Measurements from ENCODE around the gene ZDHHC7. TPM values are rescaled to one million over a fixed set of nuclear protein-coding genes. Genes with fewer than 3 reads are reported as not detected.

Gene ZDHHC7
- total RNA-seq, 1 donor from 2014 or later = 67.3 TPM

DNA sequence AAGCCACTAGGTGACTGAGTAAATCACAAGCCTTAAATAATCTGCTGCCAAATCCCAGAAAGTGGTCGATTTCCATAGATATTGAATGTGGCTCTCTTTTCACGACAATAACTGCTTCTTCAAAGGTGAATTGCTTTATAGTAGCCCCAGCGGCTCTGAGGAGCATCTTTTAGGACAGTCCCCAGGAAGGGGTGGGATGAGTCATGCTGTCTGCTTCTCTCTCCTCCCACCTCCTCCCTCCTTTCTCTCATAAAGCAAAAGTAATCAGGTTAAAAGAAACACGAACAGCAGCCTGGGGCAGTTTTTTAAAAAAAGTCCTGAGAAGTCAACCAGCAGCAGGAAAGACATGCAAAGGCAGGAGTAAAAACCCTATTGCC is 18.1 kb upstream of the ZDHHC7 start:
- Mint-ChIP-seq H3K4me1 (ENCODE audit: low read depth) (peaks cover 18% of the 10 kb centered on the region), H3K9me3 (ENCODE audit: low read depth) (no peaks in the 10 kb centered on the region), H3K36me3 (ENCODE audit: insufficient read depth) (peaks cover 6% of the 10 kb centered on the region), H3K27me3 (peaks cover 9% of the 10 kb centered on the region), H3K4me3 (ENCODE audit: low read depth) (peak overlapping the region; percentile 77), H3K27ac (no peak overlapping the region)
- TF ChIP-seq, protein P1, sequence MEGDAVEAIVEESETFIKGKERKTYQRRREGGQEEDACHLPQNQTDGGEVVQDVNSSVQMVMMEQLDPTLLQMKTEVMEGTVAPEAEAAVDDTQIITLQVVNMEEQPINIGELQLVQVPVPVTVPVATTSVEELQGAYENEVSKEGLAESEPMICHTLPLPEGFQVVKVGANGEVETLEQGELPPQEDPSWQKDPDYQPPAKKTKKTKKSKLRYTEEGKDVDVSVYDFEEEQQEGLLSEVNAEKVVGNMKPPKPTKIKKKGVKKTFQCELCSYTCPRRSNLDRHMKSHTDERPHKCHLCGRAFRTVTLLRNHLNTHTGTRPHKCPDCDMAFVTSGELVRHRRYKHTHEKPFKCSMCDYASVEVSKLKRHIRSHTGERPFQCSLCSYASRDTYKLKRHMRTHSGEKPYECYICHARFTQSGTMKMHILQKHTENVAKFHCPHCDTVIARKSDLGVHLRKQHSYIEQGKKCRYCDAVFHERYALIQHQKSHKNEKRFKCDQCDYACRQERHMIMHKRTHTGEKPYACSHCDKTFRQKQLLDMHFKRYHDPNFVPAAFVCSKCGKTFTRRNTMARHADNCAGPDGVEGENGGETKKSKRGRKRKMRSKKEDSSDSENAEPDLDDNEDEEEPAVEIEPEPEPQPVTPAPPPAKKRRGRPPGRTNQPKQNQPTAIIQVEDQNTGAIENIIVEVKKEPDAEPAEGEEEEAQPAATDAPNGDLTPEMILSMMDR (IDR thresholded peaks at IDR 0.05; ENCODE audit: unreplicated experiment) = no peak
- no peak for DNase-seq (ENCODE audit: low spot score, unreplicated experiment)

DNA sequence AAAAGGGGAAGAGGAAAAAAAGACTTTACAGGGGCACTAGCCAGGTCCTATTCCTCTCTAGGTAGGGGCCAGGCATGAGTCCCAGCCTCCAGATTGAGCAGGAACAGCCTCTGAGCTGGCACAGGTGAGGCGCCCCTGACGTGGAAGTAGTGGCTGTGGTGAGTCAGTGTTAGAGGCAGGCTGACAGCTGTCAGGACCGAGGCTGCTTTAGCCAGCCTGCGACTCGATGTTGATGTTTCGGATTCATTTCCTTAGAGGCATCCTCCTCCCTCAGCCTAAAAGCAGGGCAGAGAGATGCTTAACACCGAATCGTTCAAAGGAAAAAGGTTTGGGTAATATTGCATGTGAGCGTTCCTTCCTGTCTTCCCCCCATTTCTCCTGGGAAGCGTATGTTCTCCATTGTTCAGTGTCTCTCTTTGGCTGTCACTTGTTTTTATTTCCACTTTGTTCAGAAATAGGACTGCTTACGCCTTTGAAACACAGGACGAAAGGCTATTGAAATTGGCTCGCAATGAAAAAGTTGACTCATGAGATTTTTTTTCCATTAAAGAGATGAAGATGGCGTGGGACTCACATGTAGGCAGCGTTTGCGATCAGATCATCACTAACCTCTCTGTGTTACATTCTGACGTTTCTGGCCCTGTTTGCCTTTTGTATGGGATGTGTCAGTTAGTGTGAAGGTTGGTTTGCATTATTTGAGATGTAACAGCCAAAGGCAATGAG is 17.5 kb upstream of the ZDHHC7 start:
- TF ChIP-seq, protein P1 (IDR thresholded peaks at IDR 0.05; ENCODE audit: unreplicated experiment) = no peak
- peak overlapping the region; percentile 91 for H3K27ac Mint-ChIP-seq
- peak overlapping the region; percentile 77 for H3K4me3 Mint-ChIP-seq (ENCODE audit: low read depth)
- peaks cover 5% of the 10 kb centered on the region for H3K36me3 Mint-ChIP-seq (ENCODE audit: insufficient read depth)
- H3K4me1 Mint-ChIP-seq (ENCODE audit: low read depth) = peaks cover 18% of the 10 kb centered on the region
- DNase-seq (ENCODE audit: low spot score, unreplicated experiment) = no peak
- peaks cover 9% of the 10 kb centered on the region for H3K27me3 Mint-ChIP-seq
- H3K9me3 Mint-ChIP-seq (ENCODE audit: low read depth) = no peaks in the 10 kb centered on the region

DNA sequence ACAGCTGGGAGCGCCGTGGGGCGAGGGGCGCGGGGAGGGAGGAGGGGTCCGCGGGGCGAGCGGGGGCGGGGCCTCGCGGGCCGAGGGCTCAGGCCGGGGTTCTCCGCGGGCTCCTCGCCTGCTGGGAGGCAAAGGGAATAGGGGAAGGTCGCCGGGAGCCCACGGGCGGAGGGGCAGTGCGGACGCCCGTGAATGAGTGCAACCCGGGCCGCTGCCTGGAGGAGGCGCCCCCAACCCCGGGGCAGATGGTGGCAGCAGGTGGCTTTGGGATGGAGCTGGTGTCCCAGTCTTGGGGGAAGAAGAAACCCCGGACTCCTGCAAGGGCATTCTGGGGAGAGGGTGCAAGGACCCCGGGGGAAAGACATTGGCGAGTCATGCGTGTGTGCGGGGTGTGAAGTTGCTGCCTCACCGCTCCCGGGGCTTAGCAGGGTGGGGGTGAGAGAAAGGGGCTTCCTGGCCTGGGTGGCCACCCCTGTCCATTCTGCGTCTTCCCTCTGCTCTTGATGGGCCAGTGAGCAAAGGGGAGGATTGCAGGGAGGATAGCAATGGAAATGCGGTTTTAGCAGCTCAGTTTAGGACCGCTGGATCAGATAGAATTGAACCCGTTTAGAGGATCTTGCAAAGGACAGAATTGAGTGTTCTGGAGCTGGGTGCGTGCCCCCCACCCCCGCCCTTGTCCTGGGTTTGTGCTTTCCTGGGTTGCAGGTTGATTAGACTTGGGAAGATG is 16.8 kb upstream of the ZDHHC7 start:
- Mint-ChIP-seq H3K9me3 (ENCODE audit: low read depth) (no peaks in the 10 kb centered on the region), H3K36me3 (ENCODE audit: insufficient read depth) (peaks cover 4% of the 10 kb centered on the region), H3K4me1 (ENCODE audit: low read depth) (peaks cover 18% of the 10 kb centered on the region), H3K4me3 (ENCODE audit: low read depth) (peak overlapping the region; percentile 77), H3K27me3 (peaks cover 9% of the 10 kb centered on the region), H3K27ac (peak overlapping the region; percentile 91)
- TF ChIP-seq, protein P1 (IDR thresholded peaks at IDR 0.05; ENCODE audit: unreplicated experiment) = peak; percentile 38
- DNase-seq (ENCODE audit: low spot score, unreplicated experiment) = no peak

DNA sequence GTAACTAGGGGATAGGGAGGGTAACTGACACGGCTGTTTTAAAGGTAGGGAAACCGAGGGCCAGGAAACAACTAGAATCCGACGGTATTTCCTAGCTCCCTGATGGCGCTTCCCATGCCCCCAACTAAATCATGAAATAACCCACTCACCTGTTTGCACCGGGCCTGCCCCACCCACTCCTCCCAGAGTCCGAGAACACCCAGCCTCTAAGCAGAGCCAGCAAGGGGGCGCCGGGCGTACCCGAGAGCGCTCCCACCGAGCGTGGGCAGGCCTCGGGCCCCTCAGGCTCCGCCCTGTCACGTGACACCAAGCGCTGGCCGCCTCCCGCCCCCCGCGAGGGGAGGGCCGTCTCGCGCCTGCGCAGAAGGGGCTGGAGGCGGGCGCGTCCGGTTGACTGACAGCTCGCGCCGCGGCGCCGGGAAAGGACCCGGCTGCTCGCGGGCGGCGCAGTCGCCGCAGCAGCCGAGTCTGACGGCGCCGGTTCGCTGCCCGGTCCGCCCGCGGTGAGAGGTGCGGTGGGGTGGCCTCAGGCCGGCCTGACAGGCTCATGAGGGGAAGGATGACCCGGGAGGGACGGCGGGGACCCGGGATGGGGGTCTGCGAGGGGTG is 16.1 kb upstream of the ZDHHC7 start, which contains the start of gene KIAA0513:
Gene KIAA0513, plus strand, starts transcription at position 447 of the 609 bp plus-strand sequence. CDS start 39,277 bp downstream, outside the sequence.
- Mint-ChIP-seq H3K36me3 (ENCODE audit: insufficient read depth) (peaks cover 4% of the 10 kb centered on the region), H3K9me3 (ENCODE audit: low read depth) (peaks cover 2% of the 10 kb centered on the region), H3K27me3 (peaks cover 9% of the 10 kb centered on the region), H3K27ac (peak within 1 kb of the TSS; percentile 91), H3K4me1 (ENCODE audit: low read depth) (peaks cover 18% of the 10 kb centered on the region), H3K4me3 (ENCODE audit: low read depth) (peak within 1 kb of the TSS; percentile 85)
- DNase-seq (ENCODE audit: low spot score, unreplicated experiment) = peak; percentile 97
- TF ChIP-seq, protein P1 (IDR thresholded peaks at IDR 0.05; ENCODE audit: unreplicated experiment) = peak; percentile 12

DNA sequence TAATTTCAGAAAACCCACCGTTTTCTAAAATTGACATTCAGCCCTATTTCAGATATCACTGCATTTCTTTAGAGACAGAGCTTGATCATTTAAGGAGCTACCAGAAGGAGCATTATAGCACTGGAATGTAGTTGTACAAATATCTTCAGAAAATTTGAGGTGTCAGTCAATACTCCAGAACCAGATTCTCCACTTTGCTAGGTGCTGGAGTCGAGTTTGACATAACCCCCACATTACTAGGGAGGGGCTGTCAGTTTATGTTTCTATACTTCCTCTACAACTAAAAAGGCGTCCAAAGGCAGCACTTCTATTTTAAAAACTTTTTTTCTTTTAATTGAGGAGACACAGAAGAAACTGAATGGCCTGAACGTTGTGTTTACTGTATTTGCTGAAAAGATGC is 15.4 kb upstream of the ZDHHC7 start:
- Mint-ChIP-seq H3K4me3 (ENCODE audit: low read depth) (peak overlapping the region; percentile 85), H3K27me3 (peaks cover 9% of the 10 kb centered on the region), H3K27ac (no peak overlapping the region), H3K9me3 (ENCODE audit: low read depth) (peaks cover 2% of the 10 kb centered on the region), H3K36me3 (ENCODE audit: insufficient read depth) (peaks cover 3% of the 10 kb centered on the region), H3K4me1 (ENCODE audit: low read depth) (peaks cover 18% of the 10 kb centered on the region)
- no peak for DNase-seq (ENCODE audit: low spot score, unreplicated experiment)
- TF ChIP-seq, protein P1 (IDR thresholded peaks at IDR 0.05; ENCODE audit: unreplicated experiment) = no peak

Measured in progenitor cell of endocrine pancreas (in vitro differentiated cells).